Hepatocyte (in vitro differentiated cells): Measurements from ENCODE around the gene TCAF1. TPM values are rescaled to one million over a fixed set of nuclear protein-coding genes. Genes with fewer than 3 reads are reported as not detected.

Experiments
- DNase-seq: peaks from one replicate; pipeline ENCODE4 v3.0.0-alpha.2; 2016; ENCODE audit warnings: low spot score
- H2AFZ ChIP-seq: fragments of 200-600 bp; sonication (generic); 2 replicates; pipeline ENCODE4 v1.6.0; 2016; ENCODE audit warnings: antibody characterized with exemption, mild to moderate bottlenecking
- H3K27ac ChIP-seq: fragments of 200-600 bp; sonication (generic); 2 replicates; pipeline ENCODE4 v1.5.1; 2016; ENCODE audit warnings: mild to moderate bottlenecking
- H3K27me3 ChIP-seq: fragments of 200-600 bp; sonication (generic); 2 replicates; pipeline ENCODE4 v1.6.1; 2016
- H3K36me3 ChIP-seq: fragments of 200-600 bp; sonication (generic); replicated peaks from 2 replicates; pipeline ENCODE4 v1.5.1; 2016; ENCODE audit warnings: low read depth; ENCODE audit not compliant: insufficient read depth
- H3K4me1 ChIP-seq: fragments of 200-600 bp; sonication (generic); 2 replicates; pipeline ENCODE4 v1.5.1; 2016; ENCODE audit warnings: mild to moderate bottlenecking, moderate library complexity; ENCODE audit not compliant: insufficient read depth
- H3K4me2 ChIP-seq: fragments of 200-600 bp; sonication (generic); 2 replicates; pipeline ENCODE4 v1.6.0; 2016
- H3K4me3 ChIP-seq: fragments of 200-600 bp; sonication (generic); 2 replicates; pipeline ENCODE4 v1.5.1; 2016; ENCODE audit warnings: mild to moderate bottlenecking
- H3K79me2 ChIP-seq: fragments of 200-600 bp; sonication (generic); 2 replicates; pipeline ENCODE4 v1.6.0; 2017; ENCODE audit warnings: mild to moderate bottlenecking
- H3K9me2 ChIP-seq: fragments of 200-600 bp; sonication (generic); replicated peaks from 2 replicates; pipeline ENCODE4 v1.6.0; 2017; ENCODE audit warnings: mild to moderate bottlenecking; ENCODE audit not compliant: insufficient read depth
- H3K9me3 ChIP-seq: fragments of 200-600 bp; sonication (generic); 2 replicates; pipeline ENCODE4 v1.5.1; 2016; ENCODE audit warnings: low read depth, mild to moderate bottlenecking
- H4K20me1 ChIP-seq: fragments of 200-600 bp; sonication (generic); 2 replicates; pipeline ENCODE4 v1.6.0; 2016; ENCODE audit warnings: mild to moderate bottlenecking; ENCODE audit not compliant: insufficient read depth, poor library complexity, severe bottlenecking
- CTCF ChIP-seq: fragments of 200-600 bp; sonication (generic); IDR thresholded peaks from 2 replicates; pipeline ENCODE4 v1.5.1; 2016; ENCODE audit warnings: antibody characterized with exemption, mild to moderate bottlenecking; ENCODE audit not compliant: poor library complexity
- EZH2 ChIP-seq: fragments of 200-600 bp; sonication (generic); IDR thresholded peaks from 2 replicates; pipeline ENCODE4 v1.6.1; 2016; ENCODE audit warnings: antibody characterized with exemption, mild to moderate bottlenecking, borderline replicate concordance
- EZH2phosphoT487 ChIP-seq: fragments of 200-600 bp; sonication (generic); IDR thresholded peaks from one replicate; pipeline ENCODE4 v1.6.1; 2018; ENCODE audit warnings: antibody characterized with exemption, mild to moderate bottlenecking, low read depth, moderate library complexity; ENCODE audit not compliant: unreplicated experiment, severe bottlenecking
- WGBS: methylation state at CpG from one replicate; pipeline ENCODE4 v1.1.6; 2016; ENCODE audit warnings: low lambda C conversion rate; ENCODE audit errors: missing lambda C conversion rate; 5-methylcytosine and 5-hydroxymethylcytosine counted together
- polyA plus RNA-seq: library from polyadenylated mRNA; unstranded; fragments of >200 nt; fragmentation: Nextera tagmentation; extraction: Ambion mirVana; gene quantifications from 2 replicates; pipeline ENCODE4 v1.2.1, GENCODE V29; 2016
- total RNA-seq: library from RNA; depleted of rRNA; stranded (reverse); fragments of >200 nt; gene quantifications from 2 replicates; pipeline ENCODE4 v1.2.3, GENCODE V29; 2014

The TCAF1 gene
- total and polyA plus RNA-seq, 2 experiments from 2014 or later: 59.6 to 121 TPM

- Histone ChIP-seq H3K27me3 (no peaks in the 10 kb centered on the region), H3K27ac (no peak overlapping the region), H3K79me2 (no peaks in the 10 kb centered on the region), H3K9me2 (no peaks in the 10 kb centered on the region), H2AFZ (no peak overlapping the region), H3K36me3 (no peaks in the 10 kb centered on the region), H4K20me1 (no peaks in the 10 kb centered on the region), H3K9me3 (no peaks in the 10 kb centered on the region), H3K4me2 (no peak overlapping the region), H3K4me3 (no peak overlapping the region), H3K4me1 (peaks cover 10% of the 10 kb centered on the region)
- no peak for DNase-seq
- TF ChIP-seq EZH2phosphoT487: no peak
- TF ChIP-seq CTCF: no peak
- TF ChIP-seq EZH2: no peak
- 76% methylated on average over 3 of the region's 3 CpGs for WGBS
These were observed 7.9 kb upstream of the TCAF1 start for GRCh38 chr7:143909863-143910262.

- Histone ChIP-seq H3K4me1 (peaks cover 17% of the 10 kb centered on the region), H3K27me3 (no peaks in the 10 kb centered on the region), H2AFZ (no peak overlapping the region), H3K36me3 (no peaks in the 10 kb centered on the region), H3K79me2 (no peaks in the 10 kb centered on the region), H4K20me1 (no peaks in the 10 kb centered on the region), H3K4me2 (no peak overlapping the region), H3K4me3 (no peak overlapping the region), H3K27ac (no peak overlapping the region), H3K9me3 (no peaks in the 10 kb centered on the region), H3K9me2 (no peaks in the 10 kb centered on the region)
- DNase-seq: no peak
- no peak for TF ChIP-seq EZH2phosphoT487
- no peak for TF ChIP-seq EZH2
- no peak for TF ChIP-seq CTCF
- 86% methylated on average over 5 of the region's 5 CpGs for WGBS
These were observed 6.1 kb upstream of the TCAF1 start for GRCh38 chr7:143908120-143908519.

- Histone ChIP-seq H3K9me3 (no peaks in the 10 kb centered on the region), H3K27me3 (no peaks in the 10 kb centered on the region), H3K36me3 (no peaks in the 10 kb centered on the region), H3K27ac (no peak overlapping the region), H3K4me1 (peaks cover 17% of the 10 kb centered on the region), H3K4me3 (no peak overlapping the region), H3K4me2 (no peak overlapping the region), H3K9me2 (no peaks in the 10 kb centered on the region), H2AFZ (no peak overlapping the region), H4K20me1 (no peaks in the 10 kb centered on the region), H3K79me2 (no peaks in the 10 kb centered on the region)
- TF ChIP-seq EZH2phosphoT487 (no peak), EZH2 (no peak), CTCF (no peak)
- WGBS: 76% methylated on average over 5 of the region's 5 CpGs
- DNase-seq: peak; percentile 41
These were observed 4.9 kb upstream of the TCAF1 start for GRCh38 chr7:143906895-143907294.

GRCh38 chr7:143906151-143906550 is 4.2 kb upstream of the TCAF1 start:
- peaks cover 17% of the 10 kb centered on the region for H3K4me1 ChIP-seq
- 94% methylated on average over 9 of the region's 9 CpGs for WGBS
- TF ChIP-seq CTCF: no peak
- TF ChIP-seq EZH2: no peak
- no peaks in the 10 kb centered on the region for H3K27me3 ChIP-seq
- H3K4me3 ChIP-seq: no peak overlapping the region
- no peaks in the 10 kb centered on the region for H4K20me1 ChIP-seq
- H3K27ac ChIP-seq: peak overlapping the region; percentile 93
- H3K4me2 ChIP-seq: no peak overlapping the region
- H3K36me3 ChIP-seq: no peaks in the 10 kb centered on the region
- no peaks in the 10 kb centered on the region for H3K79me2 ChIP-seq
- DNase-seq: no peak
- no peak overlapping the region for H2AFZ ChIP-seq
- no peaks in the 10 kb centered on the region for H3K9me3 ChIP-seq
- no peaks in the 10 kb centered on the region for H3K9me2 ChIP-seq
